ENCODE measurements around the gene RPS21. TPM values are rescaled to one million over a fixed set of nuclear protein-coding genes. Genes with fewer than 3 reads are reported as not detected.

The RPS21 gene
- total RNA-seq, 4 donors from 2014 or later: 1,167 to 4,037 (median 2,295) TPM

GRCh38 chr20:62377064-62377461, 9.8 kb upstream of the RPS21 start:
- no peaks in the 10 kb centered on the region for H3K36me3 ChIP-seq
- DNase-seq (no peak), ATAC-seq (no peak)
- H3K4me3 ChIP-seq: no peak overlapping the region
- in situ Hi-C loops (cut with MboI; ENCODE audit: low sequenced_read_pairs in 4 of 4): loop anchor here in 2 of 4 donors (25.0 kb wide), 3 partner anchors 90 to 365 kb away; partner anchors contain the start of gene MTG2 (in 1 of the 2)
- H3K27me3 ChIP-seq: no peaks in the 10 kb centered on the region
- H3K9me3 ChIP-seq: no peaks in the 10 kb centered on the region
- peaks cover 3 to 17% of the 10 kb centered on the region in 2 donors for H3K4me1 ChIP-seq
- TF ChIP-seq POLR2A (IDR thresholded peaks at IDR 0.05) (no peak), CTCF (IDR thresholded peaks at IDR 0.05 in 4 of 5, conservative IDR thresholded peaks at IDR 0.05 in 1 of 5) (no peak)
- no peak overlapping the region for H3K27ac ChIP-seq
- intact Hi-C loops (cut with DNase I; ENCODE audit: low total_unique reads): no loop called here

GRCh38 chr20:62377615-62378178, 9.2 kb upstream of the RPS21 start:
- ATAC-seq (no peak), DNase-seq (no peak)
- no peaks in the 10 kb centered on the region for H3K27me3 ChIP-seq
- no peak overlapping the region for H3K27ac ChIP-seq
- in situ Hi-C loops (cut with MboI; ENCODE audit: low sequenced_read_pairs in 4 of 4) (loop anchor here in 2 of 4 donors (25.0 kb wide), 3 partner anchors 90 to 365 kb away; partner anchors contain the start of gene MTG2 (in 1 of the 2)), intact Hi-C loops (cut with DNase I; ENCODE audit: low total_unique reads) (no loop called here)
- H3K9me3 ChIP-seq: no peaks in the 10 kb centered on the region
- H3K4me3 ChIP-seq: no peak overlapping the region
- H3K36me3 ChIP-seq: no peaks in the 10 kb centered on the region
- TF ChIP-seq CTCF (IDR thresholded peaks at IDR 0.05 in 4 of 5, conservative IDR thresholded peaks at IDR 0.05 in 1 of 5): no peak
- no peak for TF ChIP-seq POLR2A (IDR thresholded peaks at IDR 0.05)
- peaks cover 8 to 17% of the 10 kb centered on the region in 2 donors for H3K4me1 ChIP-seq

GRCh38 chr20:62378215-62378614, 8.7 kb upstream of the RPS21 start:
- intact Hi-C loops (cut with DNase I; ENCODE audit: low total_unique reads): no loop called here
- H3K27me3 ChIP-seq: no peaks in the 10 kb centered on the region
- ATAC-seq (no peak), DNase-seq (no peak)
- no peaks in the 10 kb centered on the region for H3K36me3 ChIP-seq
- no peak overlapping the region for H3K4me3 ChIP-seq
- in situ Hi-C loops (cut with MboI; ENCODE audit: low sequenced_read_pairs in 4 of 4): loop anchor here in 2 of 4 donors (25.0 kb wide), 3 partner anchors 91 to 366 kb away; partner anchors contain the start of gene MTG2 (in 1 of the 2)
- no peaks in the 10 kb centered on the region for H3K9me3 ChIP-seq
- TF ChIP-seq CTCF (IDR thresholded peaks at IDR 0.05 in 4 of 5, conservative IDR thresholded peaks at IDR 0.05 in 1 of 5) (no peak), POLR2A (IDR thresholded peaks at IDR 0.05) (no peak)
- H3K27ac ChIP-seq: no peak overlapping the region
- H3K4me1 ChIP-seq: peaks cover 9 to 17% of the 10 kb centered on the region in 2 donors

GRCh38 chr20:62381202-62381797, 5.6 kb upstream of the RPS21 start:
- DNase-seq (no peak), ATAC-seq (peak in 1 of 2 donors; percentile 10)
- Histone ChIP-seq H3K36me3 (no peaks in the 10 kb centered on the region), H3K4me1 (peaks cover 21 to 22% of the 10 kb centered on the region in 2 donors), H3K27ac (peak overlapping the region; percentile 66 to 79 (median 75)), H3K9me3 (no peaks in the 10 kb centered on the region), H3K4me3 (no peak overlapping the region), H3K27me3 (no peaks in the 10 kb centered on the region)
- in situ Hi-C loops (cut with MboI; ENCODE audit: low sequenced_read_pairs in 4 of 4): loop anchor here (5.0 to 25.0 kb wide), 6 partner anchors 76 to 369 kb away; partner anchors contain the start of genes ADRM1 (in 1 of the 4) and MTG2 (in 1 of the 4)
- TF ChIP-seq POLR2A (IDR thresholded peaks at IDR 0.05): peak; percentile 0 to 13
- TF ChIP-seq CTCF (IDR thresholded peaks at IDR 0.05 in 4 of 5, conservative IDR thresholded peaks at IDR 0.05 in 1 of 5): no peak
- intact Hi-C loops (cut with DNase I; ENCODE audit: low total_unique reads): loop anchor here (10.0 kb wide), 1 partner anchor 196 kb away; the partner anchor contains the start of gene MTG2

Data from gastrocnemius medialis (tissue), 4 donors.